Thoracic aorta (tissue), 2 donors: ENCODE measurements around the gene SUN5. TPM values are rescaled to one million over a fixed set of nuclear protein-coding genes. Genes with fewer than 3 reads are reported as not detected.

Experiments
- ATAC-seq: fragments of 150-250 bp; one replicate; pipeline ENCODE4 v1.8.0; 2017; ENCODE audit warnings: low read depth; ENCODE audit not compliant: insufficient number of reproducible peaks, low FRiP score
- DNase-seq: peaks from one replicate; pipeline ENCODE4 v3.0.0-alpha.2; 2020; ENCODE audit warnings: low spot score
- H3K27ac ChIP-seq, 2 donors: fragments of 200-600 bp; sonication (generic); 1 replicate in 1 of 2; 2 replicates in 1 of 2; pipeline ENCODE4 v1.5.1; 2016; ENCODE audit warnings: mild to moderate bottlenecking in 2 of 2, moderate library complexity in 2 of 2
- H3K27me3 ChIP-seq: fragments of 200-600 bp; sonication (generic); replicated peaks from 2 replicates; pipeline ENCODE4 v1.6.0; 2016; ENCODE audit warnings: mild to moderate bottlenecking; ENCODE audit not compliant: insufficient read depth
- H3K36me3 ChIP-seq: fragments of 200-600 bp; sonication (generic); one replicate; pipeline ENCODE4 v1.5.1; 2016
- H3K4me1 ChIP-seq, 2 donors: fragments of 200-600 bp; sonication (generic); 1 replicate in 1 of 2; 2 replicates in 1 of 2; pipeline versions ENCODE4 v1.5.1 to v1.6.0; 2016; ENCODE audit warnings: low read depth in 2 of 2, mild to moderate bottlenecking in 1 of 2; ENCODE audit not compliant: control insufficient read depth in 1 of 2
- H3K4me3 ChIP-seq: fragments of 200-600 bp; sonication (generic); 2 replicates; pipeline ENCODE4 v1.5.1; 2016; ENCODE audit warnings: mild to moderate bottlenecking
- H3K9me3 ChIP-seq: fragments of 200-600 bp; sonication (generic); 2 replicates; pipeline ENCODE4 v1.5.1; 2016
- total RNA-seq, 2 donors: library from RNA; depleted of rRNA; stranded (reverse); fragments of >200 nt; gene quantifications; one replicate each; pipeline versions ENCODE4 v1.1.0 to v1.2.3, GENCODE V29; 2016
- TF ChIP-seq, protein P1 (sequence below): fragments of 200-600 bp; sonication (generic); IDR thresholded peaks from one replicate; pipeline ENCODE4 v1.5.1; 2019; ENCODE audit warnings: antibody characterized with exemption

Gene SUN5
- total RNA-seq, 2 donors from 2014 or later: not detected

DNA sequence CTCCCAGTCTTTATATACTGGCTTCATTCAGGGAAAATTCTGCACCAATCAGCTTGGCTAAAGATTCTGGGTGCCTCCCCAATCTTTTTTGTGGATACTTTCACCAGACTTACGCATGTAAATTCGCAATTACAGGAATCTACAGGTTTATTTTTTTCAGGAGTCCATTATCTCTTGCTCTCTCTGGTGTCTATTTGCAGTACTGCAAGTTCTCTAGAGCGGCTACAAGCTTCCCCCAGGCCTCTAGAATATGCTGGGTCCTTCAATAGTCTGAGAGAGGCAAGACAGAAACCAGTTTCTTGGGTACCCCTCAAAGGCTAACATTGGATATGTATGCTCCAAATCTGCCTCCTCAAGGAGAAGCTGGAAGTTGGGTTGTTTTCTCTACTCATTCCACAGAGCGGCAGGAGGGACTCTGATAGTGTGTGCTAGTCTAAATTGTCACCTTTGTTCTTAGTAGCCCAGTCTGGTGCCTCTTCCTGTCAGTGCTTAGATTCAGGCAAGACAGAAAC lies 58.5 kb downstream of the SUN5 start:
- no peaks in the 10 kb centered on the region for H3K4me1 ChIP-seq
- H3K9me3 ChIP-seq: no peaks in the 10 kb centered on the region
- no peak overlapping the region for H3K27ac ChIP-seq
- ATAC-seq: no peak
- no peak overlapping the region for H3K4me3 ChIP-seq
- H3K36me3 ChIP-seq: no peaks in the 10 kb centered on the region
- H3K27me3 ChIP-seq: no peaks in the 10 kb centered on the region
- no peak for DNase-seq
- TF ChIP-seq, protein P1, sequence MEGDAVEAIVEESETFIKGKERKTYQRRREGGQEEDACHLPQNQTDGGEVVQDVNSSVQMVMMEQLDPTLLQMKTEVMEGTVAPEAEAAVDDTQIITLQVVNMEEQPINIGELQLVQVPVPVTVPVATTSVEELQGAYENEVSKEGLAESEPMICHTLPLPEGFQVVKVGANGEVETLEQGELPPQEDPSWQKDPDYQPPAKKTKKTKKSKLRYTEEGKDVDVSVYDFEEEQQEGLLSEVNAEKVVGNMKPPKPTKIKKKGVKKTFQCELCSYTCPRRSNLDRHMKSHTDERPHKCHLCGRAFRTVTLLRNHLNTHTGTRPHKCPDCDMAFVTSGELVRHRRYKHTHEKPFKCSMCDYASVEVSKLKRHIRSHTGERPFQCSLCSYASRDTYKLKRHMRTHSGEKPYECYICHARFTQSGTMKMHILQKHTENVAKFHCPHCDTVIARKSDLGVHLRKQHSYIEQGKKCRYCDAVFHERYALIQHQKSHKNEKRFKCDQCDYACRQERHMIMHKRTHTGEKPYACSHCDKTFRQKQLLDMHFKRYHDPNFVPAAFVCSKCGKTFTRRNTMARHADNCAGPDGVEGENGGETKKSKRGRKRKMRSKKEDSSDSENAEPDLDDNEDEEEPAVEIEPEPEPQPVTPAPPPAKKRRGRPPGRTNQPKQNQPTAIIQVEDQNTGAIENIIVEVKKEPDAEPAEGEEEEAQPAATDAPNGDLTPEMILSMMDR: no peak

DNA sequence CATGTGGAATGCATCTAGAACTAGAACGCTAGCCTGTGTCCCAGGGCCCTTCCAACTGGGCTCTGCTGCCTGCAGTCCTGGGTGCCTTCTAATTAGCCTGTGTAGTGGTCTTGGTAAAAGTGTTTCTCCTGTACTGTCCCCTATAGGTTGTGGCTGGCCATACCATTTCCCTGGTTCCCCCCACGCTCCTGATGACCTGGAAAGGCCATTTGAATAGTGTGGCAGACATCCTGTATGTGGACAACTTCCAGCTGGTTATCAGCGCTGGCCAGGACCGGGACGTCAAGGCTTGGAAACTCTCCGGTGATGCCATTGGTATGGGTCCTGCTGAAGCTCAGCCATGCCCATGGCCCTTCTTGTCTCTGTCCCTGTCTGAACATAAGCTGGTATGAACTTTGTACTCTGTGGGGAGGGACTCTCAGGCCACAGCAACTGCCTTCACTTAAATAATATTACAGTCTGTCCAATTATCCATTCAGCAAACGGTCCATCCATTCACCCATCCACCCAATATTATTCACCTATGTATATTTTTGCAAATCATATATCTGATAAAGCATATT lies 60.7 kb downstream of the SUN5 start:
- DNase-seq (no peak), ATAC-seq (no peak)
- TF ChIP-seq, protein P1: no peak
- H3K36me3 ChIP-seq: no peaks in the 10 kb centered on the region
- H3K4me3 ChIP-seq: no peak overlapping the region
- no peaks in the 10 kb centered on the region for H3K4me1 ChIP-seq
- no peak overlapping the region for H3K27ac ChIP-seq
- no peaks in the 10 kb centered on the region for H3K9me3 ChIP-seq
- H3K27me3 ChIP-seq: no peaks in the 10 kb centered on the region

DNA sequence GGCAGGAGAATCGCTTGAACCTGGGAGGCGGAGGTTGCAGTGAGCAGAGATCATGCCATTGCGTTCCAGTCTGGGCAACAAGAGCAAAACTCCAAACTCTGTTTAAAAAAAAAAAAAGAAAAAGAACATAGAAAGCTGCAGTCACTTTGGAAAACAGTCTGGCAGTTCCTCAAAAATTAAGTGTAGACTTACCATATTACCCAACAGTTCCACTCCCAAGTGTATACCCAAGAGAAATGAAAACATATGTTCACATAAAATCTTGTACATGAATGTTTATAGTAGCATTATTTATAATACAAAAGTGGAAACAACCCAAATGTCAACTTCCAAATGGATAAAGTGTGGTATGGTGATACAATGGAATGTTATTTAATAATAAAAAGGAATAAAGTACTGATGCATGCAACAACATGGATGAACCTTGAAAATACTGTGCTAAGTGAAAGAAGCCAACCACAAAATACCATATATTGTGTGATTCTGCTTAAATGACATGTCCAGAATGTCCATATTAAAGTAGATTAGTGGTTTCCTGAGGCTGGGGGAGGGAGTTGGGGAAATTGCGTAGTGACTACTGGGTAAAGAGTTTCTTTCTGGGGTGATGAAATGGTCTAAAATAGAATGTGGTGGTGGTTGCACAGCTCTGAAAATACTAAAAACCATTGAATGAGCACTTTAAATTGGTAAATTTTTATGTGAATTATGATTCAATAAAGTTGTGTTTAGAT lies 62.9 kb downstream of the SUN5 start:
- Histone ChIP-seq H3K4me3 (no peak overlapping the region), H3K4me1 (no peaks in the 10 kb centered on the region), H3K36me3 (no peaks in the 10 kb centered on the region), H3K9me3 (no peaks in the 10 kb centered on the region), H3K27me3 (no peaks in the 10 kb centered on the region), H3K27ac (no peak overlapping the region)
- ATAC-seq: no peak
- no peak for DNase-seq
- TF ChIP-seq, protein P1: no peak

DNA sequence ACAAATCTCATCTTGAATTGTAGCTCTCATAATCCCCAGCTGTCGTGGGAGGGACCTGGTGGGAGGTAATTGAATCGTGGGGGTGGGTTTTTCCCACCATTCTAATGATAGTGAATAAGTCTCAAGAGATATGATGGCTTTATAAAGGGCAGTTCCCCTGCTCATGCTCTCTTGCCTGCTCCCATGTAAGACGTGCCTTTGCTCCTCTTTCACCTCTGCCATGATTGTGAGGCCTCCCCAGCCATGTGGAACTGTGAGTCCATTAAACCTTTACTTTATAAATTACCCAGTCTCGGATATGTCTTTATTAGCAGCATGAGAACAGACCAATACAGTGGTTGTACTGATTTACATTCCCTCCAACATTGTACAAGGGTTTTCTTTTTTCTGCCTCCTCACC lies 69.7 kb downstream of the SUN5 start:
- no peaks in the 10 kb centered on the region for H3K9me3 ChIP-seq
- DNase-seq: no peak
- no peak overlapping the region for H3K27ac ChIP-seq
- no peaks in the 10 kb centered on the region for H3K36me3 ChIP-seq
- no peaks in the 10 kb centered on the region for H3K27me3 ChIP-seq
- H3K4me1 ChIP-seq: no peaks in the 10 kb centered on the region
- ATAC-seq: no peak
- no peak overlapping the region for H3K4me3 ChIP-seq
- TF ChIP-seq, protein P1: no peak

Other genes with a start within 250 kb of the SUN5 start
- 1 to 10 TPM in 1 of 2 donors, under 1 TPM in 1; 0.81 to 1.3 TPM for gene DNMT3B, start 242.0 kb downstream of the SUN5 start, total RNA-seq
- gene MAPRE1, start 184.5 kb downstream of the SUN5 start, total RNA-seq: 100 to 1,000 TPM in 1 of 2 donors, 10 to 100 TPM in 1; 79.1 to 104 TPM
- 1 to 10 TPM; 1.5 to 2.9 TPM for gene EFCAB8, start 145.5 kb downstream of the SUN5 start, total RNA-seq
- not detected for gene BPIFB2, start 3.3 kb upstream of the SUN5 start, total RNA-seq
- not detected for gene BPIFB6, start 27.2 kb upstream of the SUN5 start, total RNA-seq
- gene BPIFB3, start 49.5 kb upstream of the SUN5 start, total RNA-seq: not detected
- gene BPIFB4, start 75.2 kb upstream of the SUN5 start, total RNA-seq: not detected
- gene BPIFA2, start 163.7 kb upstream of the SUN5 start, total RNA-seq: not detected
- gene BPIFA3, start 212.9 kb upstream of the SUN5 start, total RNA-seq: not detected
- not detected for gene BPIFA1, start 231.6 kb upstream of the SUN5 start, total RNA-seq